ENCODE data around the gene TLL1. TPM values are rescaled to one million over a fixed set of nuclear protein-coding genes. Genes with fewer than 3 reads are reported as not detected.
A peak's percentile ranks its signal among the peaks of the same experiment; 100 is the strongest.

The TLL1 gene
- total RNA-seq, 1 experiment from 2014 or later, result 14.3 TPM

DNA sequence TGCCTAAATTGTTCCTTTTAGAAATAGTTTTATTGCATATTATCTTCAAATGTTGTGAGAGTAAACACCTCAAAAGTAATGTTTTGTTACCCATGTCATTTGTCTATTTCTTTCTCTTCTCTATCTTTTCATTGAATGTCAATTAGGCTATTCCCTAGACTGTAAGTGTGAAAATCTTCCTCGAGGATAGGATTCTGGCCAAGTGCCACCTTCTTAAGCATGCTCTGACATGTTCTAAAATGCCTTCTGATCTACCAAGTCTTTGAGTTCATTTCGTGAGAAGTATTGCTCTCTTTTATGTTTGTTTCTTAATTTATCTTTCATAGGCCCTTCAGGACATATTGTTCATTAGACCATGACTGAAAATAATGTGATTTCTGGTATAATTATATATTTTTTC, 44.1 kb upstream of the TLL1 start:
- no TSS peak for BruUV-seq (replicated peaks)
- Histone ChIP-seq H3K36me3 (ENCODE audit: insufficient read depth, low read length, poor library complexity, severe bottlenecking) (no peaks in the 10 kb centered on the region), H3K27me3 (replicated peaks; ENCODE audit: insufficient read depth, low read depth, low read length, poor library complexity) (no peaks in the 10 kb centered on the region), H3K9me3 (ENCODE audit: low read depth, low read length, poor library complexity, severe bottlenecking) (no peaks in the 10 kb centered on the region), H3K4me1 (ENCODE audit: insufficient read depth, low read length, poor library complexity, severe bottlenecking) (peaks cover 5% of the 10 kb centered on the region), H3K4me3 (ENCODE audit: low read depth, low read length, poor library complexity, severe bottlenecking) (no peak overlapping the region), H3K27ac (ENCODE audit: low read depth, low read length, poor library complexity, severe bottlenecking) (no peak overlapping the region)
- POLR2A ChIA-PET (ENCODE audit: low non-redundant PET), result no interaction called here
- TF ChIP-seq EZH2 (IDR thresholded peaks at IDR 0.05; ENCODE audit: borderline replicate concordance, low read depth, low read length, poor library complexity, severe bottlenecking), result no peak
- TF ChIP-seq, protein P1, sequence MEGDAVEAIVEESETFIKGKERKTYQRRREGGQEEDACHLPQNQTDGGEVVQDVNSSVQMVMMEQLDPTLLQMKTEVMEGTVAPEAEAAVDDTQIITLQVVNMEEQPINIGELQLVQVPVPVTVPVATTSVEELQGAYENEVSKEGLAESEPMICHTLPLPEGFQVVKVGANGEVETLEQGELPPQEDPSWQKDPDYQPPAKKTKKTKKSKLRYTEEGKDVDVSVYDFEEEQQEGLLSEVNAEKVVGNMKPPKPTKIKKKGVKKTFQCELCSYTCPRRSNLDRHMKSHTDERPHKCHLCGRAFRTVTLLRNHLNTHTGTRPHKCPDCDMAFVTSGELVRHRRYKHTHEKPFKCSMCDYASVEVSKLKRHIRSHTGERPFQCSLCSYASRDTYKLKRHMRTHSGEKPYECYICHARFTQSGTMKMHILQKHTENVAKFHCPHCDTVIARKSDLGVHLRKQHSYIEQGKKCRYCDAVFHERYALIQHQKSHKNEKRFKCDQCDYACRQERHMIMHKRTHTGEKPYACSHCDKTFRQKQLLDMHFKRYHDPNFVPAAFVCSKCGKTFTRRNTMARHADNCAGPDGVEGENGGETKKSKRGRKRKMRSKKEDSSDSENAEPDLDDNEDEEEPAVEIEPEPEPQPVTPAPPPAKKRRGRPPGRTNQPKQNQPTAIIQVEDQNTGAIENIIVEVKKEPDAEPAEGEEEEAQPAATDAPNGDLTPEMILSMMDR (conservative IDR thresholded peaks at IDR 0.05; ENCODE audit: low read depth, low read length), result no peak
- peak; percentile 48 for DNase-seq (ENCODE audit: low spot score)
- intact Hi-C loops (cut with micrococcal nuclease; ENCODE audit: unreplicated experiment), result no loop called here
- CTCF ChIA-PET, result no interaction called here

DNA sequence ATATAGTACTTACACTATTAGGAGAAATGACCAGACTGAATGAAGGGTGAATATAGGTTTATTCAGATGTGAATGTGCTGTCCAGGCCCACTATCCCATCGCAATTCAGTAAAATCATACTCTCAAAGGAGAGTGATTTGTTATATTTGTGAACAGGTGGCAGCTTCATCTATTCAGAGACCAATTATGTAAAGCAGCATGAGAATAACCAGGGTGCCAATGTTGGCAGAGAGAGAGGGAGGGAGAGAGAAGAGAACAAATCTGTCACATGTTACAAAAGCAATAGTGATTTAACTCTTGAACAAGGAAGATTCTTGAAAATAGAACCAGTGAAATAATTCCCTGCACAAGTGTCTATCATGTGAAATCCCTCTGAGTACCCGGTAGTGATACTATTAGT, 38.9 kb upstream of the TLL1 start:
- DNase-seq (ENCODE audit: low spot score), result no peak
- Histone ChIP-seq H3K36me3 (ENCODE audit: insufficient read depth, low read length, poor library complexity, severe bottlenecking) (no peaks in the 10 kb centered on the region), H3K27ac (ENCODE audit: low read depth, low read length, poor library complexity, severe bottlenecking) (no peak overlapping the region), H3K4me1 (ENCODE audit: insufficient read depth, low read length, poor library complexity, severe bottlenecking) (no peaks in the 10 kb centered on the region), H3K9me3 (ENCODE audit: low read depth, low read length, poor library complexity, severe bottlenecking) (no peaks in the 10 kb centered on the region), H3K27me3 (replicated peaks; ENCODE audit: insufficient read depth, low read depth, low read length, poor library complexity) (no peaks in the 10 kb centered on the region), H3K4me3 (ENCODE audit: low read depth, low read length, poor library complexity, severe bottlenecking) (no peak overlapping the region)
- POLR2A ChIA-PET (ENCODE audit: low non-redundant PET), result no interaction called here
- CTCF ChIA-PET, result no interaction called here
- intact Hi-C loops (cut with micrococcal nuclease; ENCODE audit: unreplicated experiment), result no loop called here
- BruUV-seq (replicated peaks), result no TSS peak
- TF ChIP-seq EZH2 (IDR thresholded peaks at IDR 0.05; ENCODE audit: borderline replicate concordance, low read depth, low read length, poor library complexity, severe bottlenecking), result no peak
- TF ChIP-seq, protein P1 (conservative IDR thresholded peaks at IDR 0.05; ENCODE audit: low read depth, low read length), result no peak

DNA sequence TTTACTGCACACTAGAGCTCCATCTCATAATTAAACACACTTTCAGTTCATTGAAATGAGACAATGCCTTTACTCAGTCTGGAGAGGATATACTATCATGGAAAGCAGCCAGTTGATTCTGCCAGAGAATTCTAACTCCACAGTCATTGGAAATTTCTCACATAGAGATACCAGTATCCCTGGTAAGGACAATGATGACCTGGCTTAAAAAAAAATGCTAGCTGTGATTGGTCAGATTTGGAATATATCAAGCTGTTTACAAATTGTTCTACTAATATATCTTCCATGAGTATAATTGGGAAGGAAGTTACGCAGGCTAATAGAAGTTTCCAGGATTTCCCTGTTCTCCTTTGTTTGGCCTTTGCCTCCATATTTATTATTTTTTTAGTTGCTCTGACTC, 34.5 kb upstream of the TLL1 start:
- ChIA-PET CTCF (no interaction called here), POLR2A (ENCODE audit: low non-redundant PET) (no interaction called here)
- Histone ChIP-seq H3K27ac (ENCODE audit: low read depth, low read length, poor library complexity, severe bottlenecking) (no peak overlapping the region), H3K9me3 (ENCODE audit: low read depth, low read length, poor library complexity, severe bottlenecking) (no peaks in the 10 kb centered on the region), H3K36me3 (ENCODE audit: insufficient read depth, low read length, poor library complexity, severe bottlenecking) (no peaks in the 10 kb centered on the region), H3K4me1 (ENCODE audit: insufficient read depth, low read length, poor library complexity, severe bottlenecking) (no peaks in the 10 kb centered on the region), H3K27me3 (replicated peaks; ENCODE audit: insufficient read depth, low read depth, low read length, poor library complexity) (no peaks in the 10 kb centered on the region), H3K4me3 (ENCODE audit: low read depth, low read length, poor library complexity, severe bottlenecking) (no peak overlapping the region)
- TF ChIP-seq, protein P1 (conservative IDR thresholded peaks at IDR 0.05; ENCODE audit: low read depth, low read length), result no peak
- no peak for TF ChIP-seq EZH2 (IDR thresholded peaks at IDR 0.05; ENCODE audit: borderline replicate concordance, low read depth, low read length, poor library complexity, severe bottlenecking)
- intact Hi-C loops (cut with micrococcal nuclease; ENCODE audit: unreplicated experiment), result no loop called here
- DNase-seq (ENCODE audit: low spot score), result no peak
- no TSS peak for BruUV-seq (replicated peaks)
